K562 (cell line): ENCODE measurements around the gene ZDHHC18. TPM values are rescaled to one million over a fixed set of nuclear protein-coding genes. Genes with fewer than 3 reads are reported as not detected.
A peak's percentile ranks its signal among the peaks of the same experiment; 100 is the strongest.

Experiments used
- BCOR ChIP-seq: fragments of 450-650 bp; IDR thresholded peaks from 2 replicates; pipeline ENCODE4 v1.6.1; 2016
- CBFA2T3 ChIP-seq: fragments of 450-650 bp; IDR thresholded peaks from 2 replicates; pipeline ENCODE4 v1.6.1; 2017
- CBX3 ChIP-seq, 2 experiments: IDR thresholded peaks; 1 replicate in 1 of 2; 2 replicates in 1 of 2; pipeline ENCODE4 v1.6.1; 2012; ENCODE audit warnings: inconsistent platforms in 2 of 2, low read length in 2 of 2, borderline replicate concordance in 1 of 2, control low read depth in 1 of 2
- CREM ChIP-seq: IDR thresholded peaks from 2 replicates; pipeline ENCODE4 v1.6.1; 2014; ENCODE audit warnings: antibody characterized with exemption, low read depth
- EGR1 ChIP-seq: fragments of 450-650 bp; conservative IDR thresholded peaks from 2 replicates; pipeline ENCODE4 v1.6.1; 2017; ENCODE audit warnings: mild to moderate bottlenecking
- ELF2 ChIP-seq: fragments of 250-450 bp; sonication (Bioruptor Pico); IDR thresholded peaks from 2 replicates; pipeline ENCODE4 v1.5.0; 2021; ENCODE audit warnings: mild to moderate bottlenecking
- LARP7 ChIP-seq: fragments of 450-650 bp; IDR thresholded peaks from 2 replicates; pipeline ENCODE4 v1.6.1; 2016
- MLX ChIP-seq, 2 experiments: fragments of 450-650 bp in 1 of 2; sonication (generic) in 1 of 2; formaldehyde crosslinking; conservative IDR thresholded peaks; 2 replicates each; pipeline versions ENCODE4 v1.4.0 to v1.8.1; 2020 to 2022; ENCODE audit warnings: mild to moderate bottlenecking in 1 of 2, missing genetic modification reagents in 1 of 2
- RBM25 ChIP-seq: fragments of 200-400 bp; formaldehyde crosslinking; IDR thresholded peaks from 2 replicates; pipeline ENCODE4 v1.6.1; 2018; ENCODE audit warnings: low read length, low read depth, moderate library complexity; ENCODE audit not compliant: severe bottlenecking
- RNF2 ChIP-seq: sonication (generic); IDR thresholded peaks from 2 replicates; pipeline ENCODE4 v1.6.1; 2016
- SAFB ChIP-seq: fragments of 200-400 bp; formaldehyde crosslinking; IDR thresholded peaks from 2 replicates; pipeline ENCODE4 v1.6.1; 2017; ENCODE audit warnings: low read depth, low read length, borderline replicate concordance
- SMAD3 ChIP-seq: fragments of 450-650 bp; formaldehyde crosslinking; conservative IDR thresholded peaks from 2 replicates; pipeline ENCODE4 v1.4.0; 2020; ENCODE audit warnings: mild to moderate bottlenecking
- XRCC4 ChIP-seq: IDR thresholded peaks from one replicate; pipeline ENCODE4 v1.6.1; 2011; ENCODE audit not compliant: insufficient read depth, insufficient read length; ENCODE audit errors: extremely low read depth
- ZNF592 ChIP-seq: fragments of 450-650 bp; IDR thresholded peaks from 2 replicates; pipeline ENCODE4 v1.6.1; 2017; ENCODE audit warnings: antibody characterized with exemption, mild to moderate bottlenecking
- polyA plus RNA-seq, 8 experiments: library from polyadenylated mRNA; depleted of rRNA in 4 of 8; stranded (reverse) in 5 of 8; unstranded in 3 of 8; fragments of >200 nt; fragmentation: Nextera tagmentation in 2 of 8; fragmentation: Illumina TruSeq in 1 of 8; extraction: Ambion mirVana in 2 of 8; extraction: Trizol in 1 of 8; gene quantifications; 2 replicates each; pipeline versions ENCODE4 v1.2.1 to v1.2.3, GENCODE V29; 2011 to 2014; ENCODE audit warnings: inconsistent platforms in 1 of 8, missing spikeins in 1 of 8
- total RNA-seq, 7 experiments: library from RNA; depleted of rRNA in 6 of 7; stranded (reverse); fragments of >200 nt in 6 of 7; fragmentation: Illumina TruSeq in 2 of 7; extraction: Trizol in 2 of 7; gene quantifications; 2 replicates each; pipeline versions ENCODE4 v1.2.1 to v1.2.3, GENCODE V29; 2011 to 2021; ENCODE audit warnings: low replicate concordance in 1 of 7
- TF ChIP-seq, protein P1 (sequence below), 2 experiments: fragments of 150-350 bp in 1 of 2; IDR thresholded peaks; 2 replicates each; pipeline ENCODE4 v1.6.1; 2012 to 2016; ENCODE audit warnings: low read depth in 2 of 2, low read length in 2 of 2, mild to moderate bottlenecking in 1 of 2, moderate library complexity in 1 of 2
- TF ChIP-seq, protein P2 (sequence below): fragments of 450-650 bp; formaldehyde crosslinking; conservative IDR thresholded peaks from 2 replicates; pipeline ENCODE4 v1.4.0; 2022; ENCODE audit warnings: mild to moderate bottlenecking, missing genetic modification characterization

The ZDHHC18 gene
- total and polyA plus RNA-seq, 9 of the 15 experiments (the other 6 are each of a cell fraction or from before 2014, with no cell fraction given) = 0.42 to 35.6 (median 15.8) TPM

- TF ChIP-seq XRCC4 (no peak), CREM (peak; percentile 92), MLX (CRISPR knock-in tag; conservative IDR thresholded peaks at IDR 0.05) (0 out of 4 replicates have a peak, but pooled peaks of 1 of the 2 experiments have one; percentile 16), SMAD3 (CRISPR knock-in tag) (no peak), RNF2 (peak; percentile 24; the same call in 1 of the 2 replicates), CBX3 (IDR thresholded peaks at IDR 0.05; ENCODE audit: borderline replicate concordance in 1 of 2, low read length in 2 of 2) (peak in 1 of 2 experiments; percentile 61; a peak in 1 of 3 replicates), RBM25 (peak; percentile 31), ELF2 (CRISPR knock-in tag) (peak; percentile 81; the same call in 1 of the 2 replicates), ZNF592 (peak; percentile 45; the same call in 1 of the 2 replicates), SAFB (no peak; the same call in 1 of the 2 replicates), EGR1 (peak; percentile 51; the same call in 1 of the 2 replicates), LARP7 (no peak), BCOR (peak; percentile 95), CBFA2T3 (peak; percentile 23)
- TF ChIP-seq, protein P1, sequence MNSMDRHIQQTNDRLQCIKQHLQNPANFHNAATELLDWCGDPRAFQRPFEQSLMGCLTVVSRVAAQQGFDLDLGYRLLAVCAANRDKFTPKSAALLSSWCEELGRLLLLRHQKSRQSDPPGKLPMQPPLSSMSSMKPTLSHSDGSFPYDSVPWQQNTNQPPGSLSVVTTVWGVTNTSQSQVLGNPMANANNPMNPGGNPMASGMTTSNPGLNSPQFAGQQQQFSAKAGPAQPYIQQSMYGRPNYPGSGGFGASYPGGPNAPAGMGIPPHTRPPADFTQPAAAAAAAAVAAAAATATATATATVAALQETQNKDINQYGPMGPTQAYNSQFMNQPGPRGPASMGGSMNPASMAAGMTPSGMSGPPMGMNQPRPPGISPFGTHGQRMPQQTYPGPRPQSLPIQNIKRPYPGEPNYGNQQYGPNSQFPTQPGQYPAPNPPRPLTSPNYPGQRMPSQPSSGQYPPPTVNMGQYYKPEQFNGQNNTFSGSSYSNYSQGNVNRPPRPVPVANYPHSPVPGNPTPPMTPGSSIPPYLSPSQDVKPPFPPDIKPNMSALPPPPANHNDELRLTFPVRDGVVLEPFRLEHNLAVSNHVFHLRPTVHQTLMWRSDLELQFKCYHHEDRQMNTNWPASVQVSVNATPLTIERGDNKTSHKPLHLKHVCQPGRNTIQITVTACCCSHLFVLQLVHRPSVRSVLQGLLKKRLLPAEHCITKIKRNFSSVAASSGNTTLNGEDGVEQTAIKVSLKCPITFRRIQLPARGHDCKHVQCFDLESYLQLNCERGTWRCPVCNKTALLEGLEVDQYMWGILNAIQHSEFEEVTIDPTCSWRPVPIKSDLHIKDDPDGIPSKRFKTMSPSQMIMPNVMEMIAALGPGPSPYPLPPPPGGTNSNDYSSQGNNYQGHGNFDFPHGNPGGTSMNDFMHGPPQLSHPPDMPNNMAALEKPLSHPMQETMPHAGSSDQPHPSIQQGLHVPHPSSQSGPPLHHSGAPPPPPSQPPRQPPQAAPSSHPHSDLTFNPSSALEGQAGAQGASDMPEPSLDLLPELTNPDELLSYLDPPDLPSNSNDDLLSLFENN (IDR thresholded peaks at IDR 0.05; ENCODE audit: low read depth in 2 of 2, low read length in 2 of 2) = peak in 1 of 2 experiments; percentile 49; a peak in 1 of 4 replicates
- TF ChIP-seq, protein P2, sequence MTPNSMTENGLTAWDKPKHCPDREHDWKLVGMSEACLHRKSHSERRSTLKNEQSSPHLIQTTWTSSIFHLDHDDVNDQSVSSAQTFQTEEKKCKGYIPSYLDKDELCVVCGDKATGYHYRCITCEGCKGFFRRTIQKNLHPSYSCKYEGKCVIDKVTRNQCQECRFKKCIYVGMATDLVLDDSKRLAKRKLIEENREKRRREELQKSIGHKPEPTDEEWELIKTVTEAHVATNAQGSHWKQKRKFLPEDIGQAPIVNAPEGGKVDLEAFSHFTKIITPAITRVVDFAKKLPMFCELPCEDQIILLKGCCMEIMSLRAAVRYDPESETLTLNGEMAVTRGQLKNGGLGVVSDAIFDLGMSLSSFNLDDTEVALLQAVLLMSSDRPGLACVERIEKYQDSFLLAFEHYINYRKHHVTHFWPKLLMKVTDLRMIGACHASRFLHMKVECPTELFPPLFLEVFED (CRISPR knock-in tag) = 0 out of 2 replicates have a peak, but pooled peaks have one; percentile 2
Observed at GRCh38 chr1:26889551-26890466, 63.3 kb downstream of the ZDHHC18 start, which contains the start of gene GPN2 (continued).
